ENCODE results near the gene RFX2. TPM values are rescaled to one million over a fixed set of nuclear protein-coding genes. Genes with fewer than 3 reads are reported as not detected.

Gene RFX2
- total and polyA plus RNA-seq, 9 of the 15 experiments (the other 6 are each of a cell fraction or from before 2014, with no cell fraction given), result 3.6 to 18.7 (median 8.7) TPM

DNA sequence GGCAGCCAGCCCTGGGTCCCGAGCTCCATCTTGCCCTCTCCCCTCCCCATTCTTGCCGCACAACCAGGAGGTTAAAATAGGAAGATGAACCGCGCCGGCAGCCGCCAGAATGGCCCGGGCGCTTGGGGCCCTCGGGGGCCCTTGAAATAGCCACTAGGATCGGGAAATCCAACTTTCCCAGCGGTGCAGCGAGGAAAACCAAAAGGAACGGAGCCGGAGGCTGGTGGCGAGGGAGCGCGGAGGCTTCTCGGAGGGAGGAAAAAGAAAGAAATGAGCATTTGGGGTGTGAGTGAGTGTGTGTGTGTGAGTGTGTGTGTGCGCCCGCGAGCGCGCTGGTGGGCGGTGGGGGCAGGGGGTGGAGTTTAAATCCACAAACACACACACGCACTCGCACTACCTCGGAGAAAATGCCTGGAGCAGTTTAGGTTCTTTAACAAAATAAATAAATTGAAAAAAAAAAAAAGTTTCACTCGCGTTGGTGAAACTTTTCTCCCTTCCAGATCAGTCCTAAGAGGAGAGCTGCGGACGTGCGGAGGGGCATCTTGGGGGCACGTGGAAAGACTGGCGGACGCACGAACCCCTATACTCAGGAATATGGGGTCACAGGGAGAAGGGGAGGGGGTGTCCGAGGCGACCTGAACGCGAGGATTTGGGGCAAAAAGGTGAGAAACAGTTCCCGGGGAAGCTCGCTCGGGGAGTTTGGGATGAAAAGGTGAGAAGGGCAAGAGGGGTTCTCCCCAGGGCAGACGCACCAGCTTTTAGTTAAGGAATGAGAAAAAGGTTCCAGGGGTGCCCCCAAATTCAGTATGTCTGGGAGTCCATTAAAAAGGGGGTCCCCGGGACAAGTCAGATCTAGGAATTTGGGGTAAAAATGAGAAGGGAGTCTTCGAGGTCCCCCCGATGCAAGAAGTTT, 1.3 kb downstream of the RFX2 start (continued):
- TF ChIP-seq, protein P1, sequence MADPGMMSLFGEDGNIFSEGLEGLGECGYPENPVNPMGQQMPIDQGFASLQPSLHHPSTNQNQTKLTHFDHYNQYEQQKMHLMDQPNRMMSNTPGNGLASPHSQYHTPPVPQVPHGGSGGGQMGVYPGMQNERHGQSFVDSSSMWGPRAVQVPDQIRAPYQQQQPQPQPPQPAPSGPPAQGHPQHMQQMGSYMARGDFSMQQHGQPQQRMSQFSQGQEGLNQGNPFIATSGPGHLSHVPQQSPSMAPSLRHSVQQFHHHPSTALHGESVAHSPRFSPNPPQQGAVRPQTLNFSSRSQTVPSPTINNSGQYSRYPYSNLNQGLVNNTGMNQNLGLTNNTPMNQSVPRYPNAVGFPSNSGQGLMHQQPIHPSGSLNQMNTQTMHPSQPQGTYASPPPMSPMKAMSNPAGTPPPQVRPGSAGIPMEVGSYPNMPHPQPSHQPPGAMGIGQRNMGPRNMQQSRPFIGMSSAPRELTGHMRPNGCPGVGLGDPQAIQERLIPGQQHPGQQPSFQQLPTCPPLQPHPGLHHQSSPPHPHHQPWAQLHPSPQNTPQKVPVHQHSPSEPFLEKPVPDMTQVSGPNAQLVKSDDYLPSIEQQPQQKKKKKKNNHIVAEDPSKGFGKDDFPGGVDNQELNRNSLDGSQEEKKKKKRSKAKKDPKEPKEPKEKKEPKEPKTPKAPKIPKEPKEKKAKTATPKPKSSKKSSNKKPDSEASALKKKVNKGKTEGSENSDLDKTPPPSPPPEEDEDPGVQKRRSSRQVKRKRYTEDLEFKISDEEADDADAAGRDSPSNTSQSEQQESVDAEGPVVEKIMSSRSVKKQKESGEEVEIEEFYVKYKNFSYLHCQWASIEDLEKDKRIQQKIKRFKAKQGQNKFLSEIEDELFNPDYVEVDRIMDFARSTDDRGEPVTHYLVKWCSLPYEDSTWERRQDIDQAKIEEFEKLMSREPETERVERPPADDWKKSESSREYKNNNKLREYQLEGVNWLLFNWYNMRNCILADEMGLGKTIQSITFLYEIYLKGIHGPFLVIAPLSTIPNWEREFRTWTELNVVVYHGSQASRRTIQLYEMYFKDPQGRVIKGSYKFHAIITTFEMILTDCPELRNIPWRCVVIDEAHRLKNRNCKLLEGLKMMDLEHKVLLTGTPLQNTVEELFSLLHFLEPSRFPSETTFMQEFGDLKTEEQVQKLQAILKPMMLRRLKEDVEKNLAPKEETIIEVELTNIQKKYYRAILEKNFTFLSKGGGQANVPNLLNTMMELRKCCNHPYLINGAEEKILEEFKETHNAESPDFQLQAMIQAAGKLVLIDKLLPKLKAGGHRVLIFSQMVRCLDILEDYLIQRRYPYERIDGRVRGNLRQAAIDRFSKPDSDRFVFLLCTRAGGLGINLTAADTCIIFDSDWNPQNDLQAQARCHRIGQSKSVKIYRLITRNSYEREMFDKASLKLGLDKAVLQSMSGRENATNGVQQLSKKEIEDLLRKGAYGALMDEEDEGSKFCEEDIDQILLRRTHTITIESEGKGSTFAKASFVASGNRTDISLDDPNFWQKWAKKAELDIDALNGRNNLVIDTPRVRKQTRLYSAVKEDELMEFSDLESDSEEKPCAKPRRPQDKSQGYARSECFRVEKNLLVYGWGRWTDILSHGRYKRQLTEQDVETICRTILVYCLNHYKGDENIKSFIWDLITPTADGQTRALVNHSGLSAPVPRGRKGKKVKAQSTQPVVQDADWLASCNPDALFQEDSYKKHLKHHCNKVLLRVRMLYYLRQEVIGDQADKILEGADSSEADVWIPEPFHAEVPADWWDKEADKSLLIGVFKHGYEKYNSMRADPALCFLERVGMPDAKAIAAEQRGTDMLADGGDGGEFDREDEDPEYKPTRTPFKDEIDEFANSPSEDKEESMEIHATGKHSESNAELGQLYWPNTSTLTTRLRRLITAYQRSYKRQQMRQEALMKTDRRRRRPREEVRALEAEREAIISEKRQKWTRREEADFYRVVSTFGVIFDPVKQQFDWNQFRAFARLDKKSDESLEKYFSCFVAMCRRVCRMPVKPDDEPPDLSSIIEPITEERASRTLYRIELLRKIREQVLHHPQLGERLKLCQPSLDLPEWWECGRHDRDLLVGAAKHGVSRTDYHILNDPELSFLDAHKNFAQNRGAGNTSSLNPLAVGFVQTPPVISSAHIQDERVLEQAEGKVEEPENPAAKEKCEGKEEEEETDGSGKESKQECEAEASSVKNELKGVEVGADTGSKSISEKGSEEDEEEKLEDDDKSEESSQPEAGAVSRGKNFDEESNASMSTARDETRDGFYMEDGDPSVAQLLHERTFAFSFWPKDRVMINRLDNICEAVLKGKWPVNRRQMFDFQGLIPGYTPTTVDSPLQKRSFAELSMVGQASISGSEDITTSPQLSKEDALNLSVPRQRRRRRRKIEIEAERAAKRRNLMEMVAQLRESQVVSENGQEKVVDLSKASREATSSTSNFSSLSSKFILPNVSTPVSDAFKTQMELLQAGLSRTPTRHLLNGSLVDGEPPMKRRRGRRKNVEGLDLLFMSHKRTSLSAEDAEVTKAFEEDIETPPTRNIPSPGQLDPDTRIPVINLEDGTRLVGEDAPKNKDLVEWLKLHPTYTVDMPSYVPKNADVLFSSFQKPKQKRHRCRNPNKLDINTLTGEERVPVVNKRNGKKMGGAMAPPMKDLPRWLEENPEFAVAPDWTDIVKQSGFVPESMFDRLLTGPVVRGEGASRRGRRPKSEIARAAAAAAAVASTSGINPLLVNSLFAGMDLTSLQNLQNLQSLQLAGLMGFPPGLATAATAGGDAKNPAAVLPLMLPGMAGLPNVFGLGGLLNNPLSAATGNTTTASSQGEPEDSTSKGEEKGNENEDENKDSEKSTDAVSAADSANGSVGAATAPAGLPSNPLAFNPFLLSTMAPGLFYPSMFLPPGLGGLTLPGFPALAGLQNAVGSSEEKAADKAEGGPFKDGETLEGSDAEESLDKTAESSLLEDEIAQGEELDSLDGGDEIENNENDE (IDR thresholded peaks at IDR 0.05; ENCODE audit: low read depth, low read length), result no peak
- TF ChIP-seq SETDB1 (IDR thresholded peaks at IDR 0.05; ENCODE audit: low read length), result no peak
- TF ChIP-seq, protein P2, sequence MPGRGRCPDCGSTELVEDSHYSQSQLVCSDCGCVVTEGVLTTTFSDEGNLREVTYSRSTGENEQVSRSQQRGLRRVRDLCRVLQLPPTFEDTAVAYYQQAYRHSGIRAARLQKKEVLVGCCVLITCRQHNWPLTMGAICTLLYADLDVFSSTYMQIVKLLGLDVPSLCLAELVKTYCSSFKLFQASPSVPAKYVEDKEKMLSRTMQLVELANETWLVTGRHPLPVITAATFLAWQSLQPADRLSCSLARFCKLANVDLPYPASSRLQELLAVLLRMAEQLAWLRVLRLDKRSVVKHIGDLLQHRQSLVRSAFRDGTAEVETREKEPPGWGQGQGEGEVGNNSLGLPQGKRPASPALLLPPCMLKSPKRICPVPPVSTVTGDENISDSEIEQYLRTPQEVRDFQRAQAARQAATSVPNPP (IDR thresholded peaks at IDR 0.05; ENCODE audit: borderline replicate concordance, insufficient read depth, insufficient read length), result no peak
- TF ChIP-seq, protein P3, sequence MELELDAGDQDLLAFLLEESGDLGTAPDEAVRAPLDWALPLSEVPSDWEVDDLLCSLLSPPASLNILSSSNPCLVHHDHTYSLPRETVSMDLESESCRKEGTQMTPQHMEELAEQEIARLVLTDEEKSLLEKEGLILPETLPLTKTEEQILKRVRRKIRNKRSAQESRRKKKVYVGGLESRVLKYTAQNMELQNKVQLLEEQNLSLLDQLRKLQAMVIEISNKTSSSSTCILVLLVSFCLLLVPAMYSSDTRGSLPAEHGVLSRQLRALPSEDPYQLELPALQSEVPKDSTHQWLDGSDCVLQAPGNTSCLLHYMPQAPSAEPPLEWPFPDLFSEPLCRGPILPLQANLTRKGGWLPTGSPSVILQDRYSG (tag; conservative IDR thresholded peaks at IDR 0.05; ENCODE audit: low read depth), result no peak
- TF ChIP-seq YY1 (IDR thresholded peaks at IDR 0.05; ENCODE audit: borderline replicate concordance in 1 of 3, control insufficient read depth in 1 of 3, extremely low read depth in 1 of 3, insufficient read depth in 3 of 3, insufficient read length in 1 of 3, insufficient replicate concordance in 2 of 3, low read depth in 1 of 3, low read length in 2 of 3), result peak in 1 of 3 experiments; percentile 19
- no peak for TF ChIP-seq SMAD3 (CRISPR knock-in tag; conservative IDR thresholded peaks at IDR 0.05)
- no peak for TF ChIP-seq MCM3 (IDR thresholded peaks at IDR 0.05)
- TF ChIP-seq, protein P4, sequence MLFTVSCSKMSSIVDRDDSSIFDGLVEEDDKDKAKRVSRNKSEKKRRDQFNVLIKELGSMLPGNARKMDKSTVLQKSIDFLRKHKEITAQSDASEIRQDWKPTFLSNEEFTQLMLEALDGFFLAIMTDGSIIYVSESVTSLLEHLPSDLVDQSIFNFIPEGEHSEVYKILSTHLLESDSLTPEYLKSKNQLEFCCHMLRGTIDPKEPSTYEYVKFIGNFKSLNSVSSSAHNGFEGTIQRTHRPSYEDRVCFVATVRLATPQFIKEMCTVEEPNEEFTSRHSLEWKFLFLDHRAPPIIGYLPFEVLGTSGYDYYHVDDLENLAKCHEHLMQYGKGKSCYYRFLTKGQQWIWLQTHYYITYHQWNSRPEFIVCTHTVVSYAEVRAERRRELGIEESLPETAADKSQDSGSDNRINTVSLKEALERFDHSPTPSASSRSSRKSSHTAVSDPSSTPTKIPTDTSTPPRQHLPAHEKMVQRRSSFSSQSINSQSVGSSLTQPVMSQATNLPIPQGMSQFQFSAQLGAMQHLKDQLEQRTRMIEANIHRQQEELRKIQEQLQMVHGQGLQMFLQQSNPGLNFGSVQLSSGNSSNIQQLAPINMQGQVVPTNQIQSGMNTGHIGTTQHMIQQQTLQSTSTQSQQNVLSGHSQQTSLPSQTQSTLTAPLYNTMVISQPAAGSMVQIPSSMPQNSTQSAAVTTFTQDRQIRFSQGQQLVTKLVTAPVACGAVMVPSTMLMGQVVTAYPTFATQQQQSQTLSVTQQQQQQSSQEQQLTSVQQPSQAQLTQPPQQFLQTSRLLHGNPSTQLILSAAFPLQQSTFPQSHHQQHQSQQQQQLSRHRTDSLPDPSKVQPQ (CRISPR knock-in tag; IDR thresholded peaks at IDR 0.05; ENCODE audit: borderline replicate concordance), result no peak
